ENCODE data around the gene LMTK2. TPM values are rescaled to one million over a fixed set of nuclear protein-coding genes. Genes with fewer than 3 reads are reported as not detected.

The LMTK2 gene
- total RNA-seq, 1 donor from 2014 or later: 15.4 TPM

DNA sequence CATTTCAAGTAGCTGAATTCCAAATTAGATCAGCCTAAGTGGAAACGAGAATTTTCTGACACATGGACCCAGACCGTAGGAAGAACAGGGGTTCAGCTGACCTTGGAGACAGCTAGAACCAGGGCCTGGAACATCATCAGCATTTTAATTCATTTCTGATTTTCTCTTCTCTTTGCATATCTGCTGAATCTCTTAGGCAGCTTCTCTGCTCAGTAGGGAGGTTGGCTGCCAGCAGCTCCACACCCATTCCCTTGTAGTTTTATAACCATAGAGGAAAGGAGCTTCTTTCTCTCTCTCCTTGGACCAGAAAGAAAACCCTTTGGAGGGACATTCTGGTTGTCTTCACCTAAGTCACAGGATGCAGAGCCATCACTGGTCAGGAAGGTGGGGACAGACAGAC lies 36.0 kb downstream of the LMTK2 start:
- Mint-ChIP-seq H3K4me3 (ENCODE audit: unreplicated experiment) (no peak overlapping the region), H3K27me3 (ENCODE audit: unreplicated experiment) (no peaks in the 10 kb centered on the region), H3K4me1 (ENCODE audit: unreplicated experiment) (no peaks in the 10 kb centered on the region), H3K27ac (ENCODE audit: unreplicated experiment) (no peak overlapping the region), H3K36me3 (ENCODE audit: unreplicated experiment) (peaks cover 38% of the 10 kb centered on the region), H3K9me3 (ENCODE audit: unreplicated experiment) (peaks cover 6% of the 10 kb centered on the region)
- no peak for DNase-seq (ENCODE audit: extremely low spot score, unreplicated experiment)
- TF ChIP-seq, protein P1, sequence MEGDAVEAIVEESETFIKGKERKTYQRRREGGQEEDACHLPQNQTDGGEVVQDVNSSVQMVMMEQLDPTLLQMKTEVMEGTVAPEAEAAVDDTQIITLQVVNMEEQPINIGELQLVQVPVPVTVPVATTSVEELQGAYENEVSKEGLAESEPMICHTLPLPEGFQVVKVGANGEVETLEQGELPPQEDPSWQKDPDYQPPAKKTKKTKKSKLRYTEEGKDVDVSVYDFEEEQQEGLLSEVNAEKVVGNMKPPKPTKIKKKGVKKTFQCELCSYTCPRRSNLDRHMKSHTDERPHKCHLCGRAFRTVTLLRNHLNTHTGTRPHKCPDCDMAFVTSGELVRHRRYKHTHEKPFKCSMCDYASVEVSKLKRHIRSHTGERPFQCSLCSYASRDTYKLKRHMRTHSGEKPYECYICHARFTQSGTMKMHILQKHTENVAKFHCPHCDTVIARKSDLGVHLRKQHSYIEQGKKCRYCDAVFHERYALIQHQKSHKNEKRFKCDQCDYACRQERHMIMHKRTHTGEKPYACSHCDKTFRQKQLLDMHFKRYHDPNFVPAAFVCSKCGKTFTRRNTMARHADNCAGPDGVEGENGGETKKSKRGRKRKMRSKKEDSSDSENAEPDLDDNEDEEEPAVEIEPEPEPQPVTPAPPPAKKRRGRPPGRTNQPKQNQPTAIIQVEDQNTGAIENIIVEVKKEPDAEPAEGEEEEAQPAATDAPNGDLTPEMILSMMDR (IDR thresholded peaks at IDR 0.05): no peak

DNA sequence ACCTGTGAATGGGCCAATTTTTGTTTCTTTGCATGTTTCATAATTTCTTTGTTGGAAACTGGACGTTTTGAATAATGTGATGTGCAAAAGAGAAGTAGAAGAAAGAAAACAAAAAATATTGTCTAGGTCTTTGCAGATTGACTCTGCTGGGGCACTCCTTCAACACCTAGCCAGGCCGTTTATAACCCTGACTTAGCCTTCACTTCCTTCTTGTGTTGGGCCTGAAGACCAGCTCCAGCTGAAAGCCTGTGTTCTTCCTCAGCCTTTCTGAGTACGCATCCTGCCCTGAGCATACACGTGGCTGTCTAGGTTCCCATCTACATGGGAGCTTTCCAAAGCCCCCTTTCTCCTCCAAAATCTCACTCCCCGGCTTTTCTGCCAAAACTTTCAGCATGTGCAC lies 41.9 kb downstream of the LMTK2 start:
- Mint-ChIP-seq H3K4me3 (ENCODE audit: unreplicated experiment) (no peak overlapping the region), H3K4me1 (ENCODE audit: unreplicated experiment) (no peaks in the 10 kb centered on the region), H3K36me3 (ENCODE audit: unreplicated experiment) (peaks cover 26% of the 10 kb centered on the region), H3K9me3 (ENCODE audit: unreplicated experiment) (peaks cover 6% of the 10 kb centered on the region), H3K27me3 (ENCODE audit: unreplicated experiment) (no peaks in the 10 kb centered on the region), H3K27ac (ENCODE audit: unreplicated experiment) (no peak overlapping the region)
- DNase-seq (ENCODE audit: extremely low spot score, unreplicated experiment): no peak
- TF ChIP-seq, protein P1 (IDR thresholded peaks at IDR 0.05): no peak

DNA sequence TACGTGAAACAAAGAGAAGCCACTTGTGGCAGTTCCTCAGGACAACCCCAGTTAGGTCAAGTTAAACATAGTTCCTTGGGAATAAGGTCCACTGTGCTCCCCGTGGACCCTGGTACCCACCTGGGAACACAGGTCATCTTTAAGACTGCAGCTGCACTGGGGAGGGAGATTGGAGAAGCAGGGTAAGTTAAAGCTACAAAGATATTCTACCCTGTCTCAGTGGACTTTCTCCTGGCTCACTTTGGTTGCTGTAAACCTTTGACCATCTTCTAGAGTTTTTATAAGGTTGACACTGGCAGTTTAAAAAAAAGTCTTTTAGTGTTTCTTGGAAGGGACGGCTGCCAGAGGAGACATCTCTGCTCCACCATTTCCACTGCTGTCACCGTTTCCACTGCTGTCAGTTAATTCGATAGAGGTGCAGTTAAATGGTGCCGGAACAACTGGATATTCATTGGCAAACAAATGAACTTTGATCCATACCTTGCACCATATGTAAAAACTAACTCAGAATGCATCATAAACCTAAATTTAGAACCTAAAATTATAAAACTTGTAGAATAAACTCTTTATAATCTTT lies 42.5 kb downstream of the LMTK2 start:
- H3K27me3 Mint-ChIP-seq (ENCODE audit: unreplicated experiment): no peaks in the 10 kb centered on the region
- TF ChIP-seq, protein P1 (IDR thresholded peaks at IDR 0.05): no peak
- no peak overlapping the region for H3K27ac Mint-ChIP-seq (ENCODE audit: unreplicated experiment)
- no peak for DNase-seq (ENCODE audit: extremely low spot score, unreplicated experiment)
- H3K9me3 Mint-ChIP-seq (ENCODE audit: unreplicated experiment): peaks cover 6% of the 10 kb centered on the region
- H3K36me3 Mint-ChIP-seq (ENCODE audit: unreplicated experiment): peaks cover 28% of the 10 kb centered on the region
- H3K4me1 Mint-ChIP-seq (ENCODE audit: unreplicated experiment): no peaks in the 10 kb centered on the region
- H3K4me3 Mint-ChIP-seq (ENCODE audit: unreplicated experiment): no peak overlapping the region

DNA sequence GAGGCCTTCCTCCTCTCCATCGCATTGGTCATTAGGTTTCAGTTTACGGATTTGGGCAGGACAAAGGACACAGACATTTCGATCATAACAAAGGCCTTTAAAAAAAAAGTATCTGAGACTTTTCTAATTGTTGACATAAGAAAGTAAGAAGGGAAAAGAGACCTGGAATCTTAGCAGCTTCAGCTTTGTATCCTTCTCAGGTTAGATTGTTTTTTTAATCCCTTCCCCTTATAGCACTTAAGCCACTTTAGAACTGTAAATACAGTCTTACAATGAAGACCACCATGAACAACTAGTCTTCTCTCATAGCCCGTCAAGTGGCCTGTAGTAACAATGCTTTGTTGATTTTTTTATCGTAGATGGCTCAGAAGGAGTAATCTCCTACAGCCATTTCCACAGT lies 45.2 kb downstream of the LMTK2 start:
- H3K36me3 Mint-ChIP-seq (ENCODE audit: unreplicated experiment): peaks cover 32% of the 10 kb centered on the region
- no peaks in the 10 kb centered on the region for H3K27me3 Mint-ChIP-seq (ENCODE audit: unreplicated experiment)
- no peak overlapping the region for H3K4me3 Mint-ChIP-seq (ENCODE audit: unreplicated experiment)
- H3K27ac Mint-ChIP-seq (ENCODE audit: unreplicated experiment): no peak overlapping the region
- no peak for DNase-seq (ENCODE audit: extremely low spot score, unreplicated experiment)
- H3K4me1 Mint-ChIP-seq (ENCODE audit: unreplicated experiment): no peaks in the 10 kb centered on the region
- H3K9me3 Mint-ChIP-seq (ENCODE audit: unreplicated experiment): no peaks in the 10 kb centered on the region
- TF ChIP-seq, protein P1 (IDR thresholded peaks at IDR 0.05): no peak

DNA sequence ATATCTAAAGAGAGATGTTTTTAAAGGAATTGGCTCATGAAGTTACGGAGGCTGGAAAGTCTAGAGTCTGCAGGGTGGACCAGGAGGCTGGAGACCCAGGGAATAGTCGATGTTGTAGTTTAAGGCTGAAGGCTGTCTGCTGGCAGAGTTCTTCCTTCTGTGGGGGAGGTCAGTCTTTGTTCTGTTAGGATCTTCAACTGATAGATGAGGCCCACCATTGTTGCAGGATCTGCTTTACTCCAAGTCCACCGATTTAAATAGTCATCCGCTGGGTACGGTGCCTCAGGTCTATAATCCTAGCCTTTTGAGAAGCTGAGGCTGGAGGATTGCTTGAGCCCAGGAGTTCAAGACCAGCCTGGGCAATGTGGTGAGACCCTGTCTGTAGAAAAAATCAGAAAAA lies 50.0 kb downstream of the LMTK2 start:
- H3K36me3 Mint-ChIP-seq (ENCODE audit: unreplicated experiment): peaks cover 42% of the 10 kb centered on the region
- H3K27ac Mint-ChIP-seq (ENCODE audit: unreplicated experiment): no peak overlapping the region
- no peak overlapping the region for H3K4me3 Mint-ChIP-seq (ENCODE audit: unreplicated experiment)
- H3K9me3 Mint-ChIP-seq (ENCODE audit: unreplicated experiment): no peaks in the 10 kb centered on the region
- DNase-seq (ENCODE audit: extremely low spot score, unreplicated experiment): no peak
- no peaks in the 10 kb centered on the region for H3K4me1 Mint-ChIP-seq (ENCODE audit: unreplicated experiment)
- TF ChIP-seq, protein P1 (IDR thresholded peaks at IDR 0.05): no peak
- H3K27me3 Mint-ChIP-seq (ENCODE audit: unreplicated experiment): no peaks in the 10 kb centered on the region

Measured in osteocyte (in vitro differentiated cells).